Upper lobe of left lung (tissue), 4 donors: ENCODE measurements around the gene SULT1E1.

Experiments
- EP300 ChIP-seq, 4 donors: sonication (generic); formaldehyde crosslinking; IDR thresholded peaks; one replicate each; pipeline ENCODE4 v1.5.1; 2017; ENCODE audit warnings: antibody characterized with exemption in 4 of 4, control low read depth in 2 of 4
- POLR2AphosphoS5 ChIP-seq, 2 donors: sonication (generic); formaldehyde crosslinking; IDR thresholded peaks; one replicate each; pipeline ENCODE4 v1.5.1; 2017; ENCODE audit warnings: antibody characterized with exemption in 2 of 2
- TF ChIP-seq, protein P1 (sequence below), 6 experiments: fragments of 450-650 bp in 4 of 6; fragments of 200-600 bp in 2 of 6; sonication (generic) in 2 of 6; IDR thresholded peaks; one replicate each; pipeline ENCODE4 v1.5.1; 2016 to 2019; ENCODE audit warnings: antibody characterized with exemption in 6 of 6

DNA sequence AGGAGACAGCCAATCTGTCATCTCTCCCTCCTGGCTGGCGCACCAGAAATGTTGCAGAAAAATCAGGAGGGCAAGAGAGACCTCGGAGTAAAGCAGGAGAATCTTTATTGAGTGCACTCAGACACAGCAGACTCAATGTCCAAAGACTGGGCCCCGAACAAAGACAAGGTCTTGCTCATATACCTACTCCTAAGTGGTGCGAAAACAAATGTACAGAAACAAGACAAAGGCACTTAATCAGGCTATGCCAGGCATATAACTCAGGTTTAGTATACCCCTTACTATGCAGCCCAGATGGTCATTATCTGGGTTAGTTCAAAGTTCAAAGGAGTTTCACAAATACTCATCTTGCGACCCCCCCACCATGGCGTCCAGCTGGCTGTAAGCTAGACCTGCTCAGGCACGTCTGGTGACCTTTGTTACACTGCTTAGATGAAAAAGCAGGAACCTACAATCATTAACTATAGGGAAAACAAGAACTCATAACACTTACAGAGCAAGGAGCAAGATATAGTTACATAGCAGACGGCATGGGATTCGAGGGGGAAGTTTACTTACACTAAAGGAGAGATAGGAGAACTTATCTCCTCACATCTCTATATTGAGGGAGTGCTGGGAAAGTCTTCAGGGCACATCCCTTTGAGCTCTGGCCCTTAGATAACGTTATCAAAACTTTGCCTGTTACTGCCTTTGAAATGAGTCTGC lies 27.5 kb downstream of the SULT1E1 start:
- TF ChIP-seq, protein P1, sequence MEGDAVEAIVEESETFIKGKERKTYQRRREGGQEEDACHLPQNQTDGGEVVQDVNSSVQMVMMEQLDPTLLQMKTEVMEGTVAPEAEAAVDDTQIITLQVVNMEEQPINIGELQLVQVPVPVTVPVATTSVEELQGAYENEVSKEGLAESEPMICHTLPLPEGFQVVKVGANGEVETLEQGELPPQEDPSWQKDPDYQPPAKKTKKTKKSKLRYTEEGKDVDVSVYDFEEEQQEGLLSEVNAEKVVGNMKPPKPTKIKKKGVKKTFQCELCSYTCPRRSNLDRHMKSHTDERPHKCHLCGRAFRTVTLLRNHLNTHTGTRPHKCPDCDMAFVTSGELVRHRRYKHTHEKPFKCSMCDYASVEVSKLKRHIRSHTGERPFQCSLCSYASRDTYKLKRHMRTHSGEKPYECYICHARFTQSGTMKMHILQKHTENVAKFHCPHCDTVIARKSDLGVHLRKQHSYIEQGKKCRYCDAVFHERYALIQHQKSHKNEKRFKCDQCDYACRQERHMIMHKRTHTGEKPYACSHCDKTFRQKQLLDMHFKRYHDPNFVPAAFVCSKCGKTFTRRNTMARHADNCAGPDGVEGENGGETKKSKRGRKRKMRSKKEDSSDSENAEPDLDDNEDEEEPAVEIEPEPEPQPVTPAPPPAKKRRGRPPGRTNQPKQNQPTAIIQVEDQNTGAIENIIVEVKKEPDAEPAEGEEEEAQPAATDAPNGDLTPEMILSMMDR (IDR thresholded peaks at IDR 0.05): no peak
- TF ChIP-seq POLR2AphosphoS5 (IDR thresholded peaks at IDR 0.05) (no peak), EP300 (IDR thresholded peaks at IDR 0.05) (no peak)
